Cardiac fibroblast (primary cell): ENCODE data around the gene IGLL5.
"Not testable (repeated sequence)": the region's sequence is repeated elsewhere in the genome, so short reads cannot be mapped to it uniquely, and the experiment has no call there.

Source experiments
- DNase-seq, 2 donors: peaks; one replicate each; pipeline versions ENCODE4 v3.0.0 to v3.0.0-alpha.2; 2010; ENCODE audit warnings: low read depth in 2 of 2
- H3K4me3 ChIP-seq, 2 donors: replicated peaks in 1 of 2; 1 replicate in 1 of 2; 2 replicates in 1 of 2; pipeline ENCODE4 v1.5.1; 2011; ENCODE audit warnings: low read depth in 2 of 2, low read length in 2 of 2, mild to moderate bottlenecking in 2 of 2, moderate library complexity in 1 of 2
- TF ChIP-seq, protein P1 (sequence below): IDR thresholded peaks from one replicate; pipeline ENCODE4 v1.5.1; 2011; ENCODE audit warnings: low read depth, mild to moderate bottlenecking, low read length, inconsistent platforms

Gene IGLL5

GRCh38 chr22:22919041-22919440 lies 31.4 kb downstream of the IGLL5 start:
- TF ChIP-seq, protein P1, sequence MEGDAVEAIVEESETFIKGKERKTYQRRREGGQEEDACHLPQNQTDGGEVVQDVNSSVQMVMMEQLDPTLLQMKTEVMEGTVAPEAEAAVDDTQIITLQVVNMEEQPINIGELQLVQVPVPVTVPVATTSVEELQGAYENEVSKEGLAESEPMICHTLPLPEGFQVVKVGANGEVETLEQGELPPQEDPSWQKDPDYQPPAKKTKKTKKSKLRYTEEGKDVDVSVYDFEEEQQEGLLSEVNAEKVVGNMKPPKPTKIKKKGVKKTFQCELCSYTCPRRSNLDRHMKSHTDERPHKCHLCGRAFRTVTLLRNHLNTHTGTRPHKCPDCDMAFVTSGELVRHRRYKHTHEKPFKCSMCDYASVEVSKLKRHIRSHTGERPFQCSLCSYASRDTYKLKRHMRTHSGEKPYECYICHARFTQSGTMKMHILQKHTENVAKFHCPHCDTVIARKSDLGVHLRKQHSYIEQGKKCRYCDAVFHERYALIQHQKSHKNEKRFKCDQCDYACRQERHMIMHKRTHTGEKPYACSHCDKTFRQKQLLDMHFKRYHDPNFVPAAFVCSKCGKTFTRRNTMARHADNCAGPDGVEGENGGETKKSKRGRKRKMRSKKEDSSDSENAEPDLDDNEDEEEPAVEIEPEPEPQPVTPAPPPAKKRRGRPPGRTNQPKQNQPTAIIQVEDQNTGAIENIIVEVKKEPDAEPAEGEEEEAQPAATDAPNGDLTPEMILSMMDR = no peak
- DNase-seq = no peak
- H3K4me3 ChIP-seq = no peak overlapping the region

GRCh38 chr22:22920104-22920654 lies 32.6 kb downstream of the IGLL5 start:
- DNase-seq = no peak
- no peak overlapping the region for H3K4me3 ChIP-seq
- TF ChIP-seq, protein P1 = no peak

GRCh38 chr22:22920910-22921550 lies 33.4 kb downstream of the IGLL5 start:
- no peak overlapping the region for H3K4me3 ChIP-seq
- no peak for DNase-seq
- TF ChIP-seq, protein P1 = no peak

GRCh38 chr22:22921575-22921974 lies 34.0 kb downstream of the IGLL5 start:
- DNase-seq = no peak
- TF ChIP-seq, protein P1 = no peak
- H3K4me3 ChIP-seq = no peak overlapping the region

DNA sequence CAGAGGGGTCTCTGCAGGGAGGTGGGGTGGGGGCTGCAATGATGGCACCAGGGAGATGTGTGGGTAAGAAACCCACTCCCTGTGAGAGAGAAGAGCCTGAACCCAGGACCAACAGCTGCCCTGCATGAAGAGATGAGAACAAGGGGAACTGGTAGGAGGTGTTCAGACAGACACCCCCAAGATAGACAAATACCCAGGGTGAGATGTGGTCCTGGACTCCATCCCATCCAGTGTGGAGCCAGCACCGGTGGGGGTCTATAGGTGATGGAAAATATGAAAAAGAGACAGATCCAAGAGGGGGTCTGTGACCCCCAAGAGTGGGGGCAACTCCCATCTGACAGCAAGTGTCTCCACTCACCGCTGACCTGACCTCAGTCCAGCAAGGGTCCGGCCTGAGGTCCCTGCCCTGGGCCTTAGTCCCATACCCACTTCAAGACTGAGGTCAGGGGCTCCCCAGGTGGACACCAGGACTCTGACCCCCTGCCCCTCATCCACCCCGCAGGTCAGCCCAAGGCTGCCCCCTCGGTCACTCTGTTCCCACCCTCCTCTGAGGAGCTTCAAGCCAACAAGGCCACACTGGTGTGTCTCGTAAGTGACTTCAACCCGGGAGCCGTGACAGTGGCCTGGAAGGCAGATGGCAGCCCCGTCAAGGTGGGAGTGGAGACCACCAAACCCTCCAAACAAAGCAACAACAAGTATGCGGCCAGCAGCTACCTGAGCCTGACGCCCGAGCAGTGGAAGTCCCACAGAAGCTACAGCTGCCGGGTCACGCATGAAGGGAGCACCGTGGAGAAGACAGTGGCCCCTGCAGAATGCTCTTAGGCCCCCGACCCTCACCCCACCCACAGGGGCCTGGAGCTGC lies 34.7 kb downstream of the IGLL5 start:
- not testable (repeated sequence) for DNase-seq, H3K4me3 ChIP-seq

DNA sequence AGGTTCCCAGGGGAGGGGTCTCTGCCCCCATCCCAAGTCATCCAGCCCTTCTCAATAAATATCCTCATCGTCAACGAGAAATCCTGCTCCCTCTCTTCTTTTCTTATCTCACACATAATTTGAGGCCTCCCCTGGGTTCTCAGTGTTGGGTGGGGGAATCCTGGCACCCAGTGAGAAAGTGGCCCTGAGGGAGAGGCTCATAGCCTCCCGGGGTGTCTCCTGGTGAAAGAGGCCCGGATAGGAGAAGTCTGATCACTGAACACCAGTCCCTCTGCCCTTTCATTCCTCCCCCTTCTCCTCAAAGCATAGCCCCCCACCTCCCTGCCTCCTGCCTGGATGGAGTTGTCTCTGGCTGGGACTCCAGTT lies 35.3 kb downstream of the IGLL5 start:
- no peak overlapping the region for H3K4me3 ChIP-seq
- TF ChIP-seq, protein P1 = no peak
- DNase-seq = no peak

DNA sequence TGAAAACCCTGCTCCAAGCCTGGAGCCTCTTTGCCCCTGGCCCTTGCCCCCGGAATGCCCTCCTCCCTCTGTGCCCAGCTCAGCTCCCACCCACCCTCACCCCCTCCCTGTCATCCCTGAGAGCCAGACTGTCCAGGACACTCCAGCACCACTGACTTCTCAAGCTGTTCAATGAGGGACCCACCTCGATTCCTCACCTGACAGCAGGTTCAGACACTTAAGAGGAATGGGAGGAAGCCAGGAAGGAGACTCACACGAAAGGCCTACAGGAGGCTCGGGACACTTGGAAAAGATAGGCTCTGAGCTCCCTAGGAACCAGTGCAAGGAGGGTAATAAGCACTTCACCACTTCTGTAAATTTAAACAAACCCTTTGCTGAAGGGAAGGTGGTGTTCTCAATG lies 35.8 kb downstream of the IGLL5 start:
- no peak overlapping the region for H3K4me3 ChIP-seq
- TF ChIP-seq, protein P1 = no peak
- no peak for DNase-seq
